HFFc6 (cell line): ENCODE data around the gene ZSWIM1. TPM values are rescaled to one million over a fixed set of nuclear protein-coding genes. Genes with fewer than 3 reads are reported as not detected.
"Not testable (repeated sequence)": the region's sequence is repeated elsewhere in the genome, so short reads cannot be mapped to it uniquely, and the experiment has no call there.

Experiments used
- DNase-seq: peaks from one replicate; pipeline ENCODE4 v3.0.0-alpha.2; 2018
- H3K27ac Mint-ChIP-seq: 2 replicates; pipeline ENCODE4 v1.8.0; 2020; ENCODE audit warnings: mild to moderate bottlenecking, mixed read lengths
- H3K27me3 Mint-ChIP-seq: 2 replicates; pipeline ENCODE4 v1.8.0; 2021; ENCODE audit warnings: mild to moderate bottlenecking, moderate library complexity, mixed read lengths; ENCODE audit not compliant: insufficient read depth
- H3K36me3 Mint-ChIP-seq: 2 replicates; pipeline ENCODE4 v1.8.0; 2021; ENCODE audit warnings: low read depth, mixed read lengths
- H3K4me1 Mint-ChIP-seq: 2 replicates; pipeline ENCODE4 v1.8.0; 2020; ENCODE audit warnings: low read depth, mixed read lengths
- H3K4me3 Mint-ChIP-seq: 2 replicates; pipeline ENCODE4 v1.8.0; 2020; ENCODE audit warnings: mild to moderate bottlenecking, moderate library complexity, mixed read lengths
- H3K9me3 Mint-ChIP-seq: 2 replicates; pipeline ENCODE4 v1.8.0; 2020; ENCODE audit warnings: mild to moderate bottlenecking, mixed read lengths
- total RNA-seq, 6 experiments: library from RNA; stranded (reverse); fragmentation: NEBNext Ultra II Directional; extraction: Animal tissue kit (Norgen Biotek cat#: 25700); gene quantifications; 2 replicates in 1 of 6; 3 replicates in 5 of 6; pipeline ENCODE4 v1.2.3, GENCODE V29; 2021
- TF ChIP-seq, protein P1 (sequence below): fragments of 200-600 bp; sonication (generic); IDR thresholded peaks from 2 replicates; pipeline ENCODE4 v1.5.0; 2021; ENCODE audit warnings: antibody characterized with exemption, mild to moderate bottlenecking

Gene ZSWIM1
- total RNA-seq, 6 experiments from 2014 or later: 9.8 to 11.7 (median 10.3) TPM

DNA sequence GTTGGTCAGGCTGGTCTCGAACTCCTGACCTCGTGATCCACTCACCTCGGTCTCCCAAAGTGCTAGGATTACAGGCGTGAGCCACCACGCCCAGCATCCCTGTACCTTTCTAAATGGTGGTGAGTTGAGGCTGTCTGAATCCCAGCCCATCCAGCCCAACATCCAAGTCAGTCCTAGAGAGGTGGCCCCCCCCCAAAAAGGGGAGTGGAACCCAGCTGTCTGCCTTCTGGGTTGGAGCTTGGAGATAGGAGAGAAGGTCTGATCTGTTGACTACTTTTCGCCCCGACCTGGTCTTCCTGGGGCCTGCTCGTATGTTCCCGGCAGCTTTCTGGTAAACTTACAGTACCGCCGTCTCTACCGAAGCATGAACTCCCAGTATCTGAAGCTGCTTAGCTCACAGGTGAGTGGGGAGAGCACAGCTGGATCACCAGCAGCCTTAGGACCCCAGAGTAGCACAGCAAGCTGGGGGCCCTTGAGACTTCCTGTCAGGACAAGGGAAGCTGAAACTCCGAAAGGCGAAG is 15.7 kb downstream of the ZSWIM1 start:
- H3K4me3 Mint-ChIP-seq: no peak overlapping the region
- no peak overlapping the region for H3K27ac Mint-ChIP-seq
- no peak for DNase-seq
- peaks cover 18% of the 10 kb centered on the region for H3K4me1 Mint-ChIP-seq
- peaks cover 8% of the 10 kb centered on the region; the same call in 1 of the 2 replicates for H3K36me3 Mint-ChIP-seq
- H3K27me3 Mint-ChIP-seq: peaks cover 2% of the 10 kb centered on the region
- TF ChIP-seq, protein P1, sequence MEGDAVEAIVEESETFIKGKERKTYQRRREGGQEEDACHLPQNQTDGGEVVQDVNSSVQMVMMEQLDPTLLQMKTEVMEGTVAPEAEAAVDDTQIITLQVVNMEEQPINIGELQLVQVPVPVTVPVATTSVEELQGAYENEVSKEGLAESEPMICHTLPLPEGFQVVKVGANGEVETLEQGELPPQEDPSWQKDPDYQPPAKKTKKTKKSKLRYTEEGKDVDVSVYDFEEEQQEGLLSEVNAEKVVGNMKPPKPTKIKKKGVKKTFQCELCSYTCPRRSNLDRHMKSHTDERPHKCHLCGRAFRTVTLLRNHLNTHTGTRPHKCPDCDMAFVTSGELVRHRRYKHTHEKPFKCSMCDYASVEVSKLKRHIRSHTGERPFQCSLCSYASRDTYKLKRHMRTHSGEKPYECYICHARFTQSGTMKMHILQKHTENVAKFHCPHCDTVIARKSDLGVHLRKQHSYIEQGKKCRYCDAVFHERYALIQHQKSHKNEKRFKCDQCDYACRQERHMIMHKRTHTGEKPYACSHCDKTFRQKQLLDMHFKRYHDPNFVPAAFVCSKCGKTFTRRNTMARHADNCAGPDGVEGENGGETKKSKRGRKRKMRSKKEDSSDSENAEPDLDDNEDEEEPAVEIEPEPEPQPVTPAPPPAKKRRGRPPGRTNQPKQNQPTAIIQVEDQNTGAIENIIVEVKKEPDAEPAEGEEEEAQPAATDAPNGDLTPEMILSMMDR: no peak
- no peaks in the 10 kb centered on the region for H3K9me3 Mint-ChIP-seq

DNA sequence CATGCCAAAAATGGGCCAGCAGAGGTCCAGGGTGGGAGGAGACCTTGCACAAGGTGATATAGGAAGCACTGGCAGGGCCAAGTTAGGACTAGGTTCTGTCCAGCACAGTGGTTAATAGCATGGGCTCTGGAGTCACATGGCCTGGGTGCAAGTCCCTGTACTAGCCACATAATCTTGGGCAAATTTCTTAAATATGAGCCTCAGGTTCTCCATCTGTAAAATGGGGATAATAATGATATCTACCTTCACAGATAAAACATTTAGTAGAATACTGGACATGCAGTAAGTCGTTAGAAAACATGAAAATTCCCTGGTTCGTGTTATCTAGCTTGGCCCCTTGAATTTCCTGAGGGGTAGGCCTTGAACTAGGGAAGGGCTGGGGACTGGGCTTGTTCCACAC is 16.3 kb downstream of the ZSWIM1 start:
- DNase-seq: no peak
- TF ChIP-seq, protein P1: no peak
- Mint-ChIP-seq H3K36me3 (peaks cover 8% of the 10 kb centered on the region; the same call in 1 of the 2 replicates), H3K4me3 (no peak overlapping the region), H3K9me3 (no peaks in the 10 kb centered on the region), H3K27me3 (no peaks in the 10 kb centered on the region; the same call in none of the 2 replicates), H3K27ac (no peak overlapping the region), H3K4me1 (peaks cover 13% of the 10 kb centered on the region)

DNA sequence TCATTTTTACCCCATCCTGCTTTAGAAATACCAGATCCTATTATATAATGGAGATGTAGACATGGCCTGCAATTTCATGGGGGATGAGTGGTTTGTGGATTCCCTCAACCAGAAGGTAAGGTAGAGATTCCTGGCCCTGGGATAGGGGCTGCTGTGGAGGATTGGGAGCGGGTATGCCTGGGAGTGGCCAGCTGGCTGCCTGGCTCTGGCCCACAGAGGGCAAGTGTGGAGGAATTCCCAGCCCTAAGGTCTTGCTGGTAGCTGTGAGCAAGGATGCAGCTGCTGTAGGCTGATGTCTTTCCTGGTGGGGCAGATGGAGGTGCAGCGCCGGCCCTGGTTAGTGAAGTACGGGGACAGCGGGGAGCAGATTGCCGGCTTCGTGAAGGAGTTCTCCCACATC is 16.7 kb downstream of the ZSWIM1 start:
- Mint-ChIP-seq H3K27me3 (peaks cover under 1% of the 10 kb centered on the region), H3K4me3 (no peak overlapping the region), H3K27ac (no peak overlapping the region), H3K36me3 (peaks cover 8% of the 10 kb centered on the region; the same call in 1 of the 2 replicates), H3K9me3 (no peaks in the 10 kb centered on the region), H3K4me1 (peaks cover 9% of the 10 kb centered on the region)
- TF ChIP-seq, protein P1: no peak
- DNase-seq: no peak

DNA sequence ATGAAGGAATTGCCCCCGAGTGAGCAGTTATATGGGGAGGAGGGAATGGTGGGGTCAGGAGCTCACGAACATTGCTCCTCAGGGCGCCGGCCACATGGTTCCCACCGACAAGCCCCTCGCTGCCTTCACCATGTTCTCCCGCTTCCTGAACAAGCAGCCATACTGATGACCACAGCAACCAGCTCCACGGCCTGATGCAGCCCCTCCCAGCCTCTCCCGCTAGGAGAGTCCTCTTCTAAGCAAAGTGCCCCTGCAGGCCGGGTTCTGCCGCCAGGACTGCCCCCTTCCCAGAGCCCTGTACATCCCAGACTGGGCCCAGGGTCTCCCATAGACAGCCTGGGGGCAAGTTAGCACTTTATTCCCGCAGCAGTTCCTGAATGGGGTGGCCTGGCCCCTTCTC is 17.3 kb downstream of the ZSWIM1 start:
- peaks cover 8% of the 10 kb centered on the region for H3K4me1 Mint-ChIP-seq
- TF ChIP-seq, protein P1: no peak
- peaks cover 8% of the 10 kb centered on the region; the same call in 1 of the 2 replicates for H3K36me3 Mint-ChIP-seq
- no peak overlapping the region for H3K4me3 Mint-ChIP-seq
- no peak overlapping the region for H3K27ac Mint-ChIP-seq
- H3K9me3 Mint-ChIP-seq: no peaks in the 10 kb centered on the region
- H3K27me3 Mint-ChIP-seq: peaks cover 2% of the 10 kb centered on the region
- DNase-seq: no peak

DNA sequence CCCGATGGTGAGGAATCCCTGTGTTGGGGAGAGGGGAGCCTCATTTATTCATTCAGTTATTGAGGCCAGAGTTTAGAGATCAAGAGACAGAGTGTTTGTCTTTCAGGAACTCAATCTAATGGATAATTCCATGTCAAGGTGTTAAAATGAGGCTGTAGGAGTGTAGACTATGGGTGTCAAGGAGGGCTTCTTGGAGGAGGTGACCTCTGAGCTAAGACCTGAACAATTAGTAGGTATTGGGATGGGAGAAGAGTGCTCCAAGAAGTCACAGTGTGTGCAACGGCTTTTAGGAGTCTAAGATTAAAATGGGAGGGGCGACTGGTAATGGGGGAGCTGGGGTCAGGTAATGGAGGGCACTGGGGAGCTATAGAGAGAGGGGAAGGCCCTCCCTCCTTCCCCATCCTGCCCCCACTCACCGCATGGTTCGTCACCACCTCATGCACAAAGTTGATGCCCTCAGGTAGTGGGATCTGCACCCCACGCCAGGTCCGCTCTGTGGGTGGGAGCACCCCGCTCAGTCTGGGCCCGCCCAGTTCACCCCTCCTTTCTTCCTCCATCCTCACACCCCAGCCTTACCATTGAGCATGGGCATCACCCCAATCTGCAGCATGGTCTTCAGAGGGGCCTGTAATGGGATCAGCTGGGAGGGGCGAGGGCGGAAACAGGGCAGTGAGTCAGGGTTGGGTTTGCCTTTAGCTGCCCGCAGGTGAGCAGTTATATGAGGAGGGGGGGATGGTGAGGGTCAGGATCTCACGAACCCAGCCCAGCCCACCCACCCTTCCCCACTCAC is 18.2 kb downstream of the ZSWIM1 start:
- TF ChIP-seq, protein P1: no peak
- no peak overlapping the region for H3K27ac Mint-ChIP-seq
- H3K4me3 Mint-ChIP-seq: no peak overlapping the region
- H3K9me3 Mint-ChIP-seq: no peaks in the 10 kb centered on the region
- no peak for DNase-seq
- peaks cover 2% of the 10 kb centered on the region for H3K27me3 Mint-ChIP-seq
- H3K36me3 Mint-ChIP-seq: peaks cover 8% of the 10 kb centered on the region; the same call in 1 of the 2 replicates
- peaks cover under 1% of the 10 kb centered on the region; the same call in 1 of the 2 replicates for H3K4me1 Mint-ChIP-seq

DNA sequence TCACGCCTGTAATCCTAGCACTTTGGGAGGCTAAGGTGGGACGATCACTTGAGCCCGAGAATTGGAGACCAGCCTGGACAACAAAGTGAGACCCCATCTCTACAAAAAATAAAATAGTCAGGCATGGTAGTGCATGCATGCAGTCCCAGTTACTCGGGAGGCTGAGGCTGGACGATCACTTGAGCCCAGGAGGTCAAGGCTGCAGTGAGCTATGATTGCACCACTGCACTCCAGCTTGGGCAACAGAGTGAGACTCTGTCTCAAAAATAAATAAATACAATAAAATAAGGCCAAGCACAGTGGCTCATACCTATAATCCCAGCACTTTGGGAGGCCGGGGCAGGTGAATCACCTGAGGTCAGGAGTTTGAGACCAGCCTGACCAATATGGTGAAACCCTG is 20.3 kb downstream of the ZSWIM1 start:
- DNase-seq, H3K36me3 Mint-ChIP-seq, H3K27me3 Mint-ChIP-seq, H3K9me3 Mint-ChIP-seq, H3K4me3 Mint-ChIP-seq, H3K27ac Mint-ChIP-seq: not testable (repeated sequence)
- H3K4me1 Mint-ChIP-seq: peaks cover 18% of the 10 kb centered on the region
